ENCODE measurements around the gene FBP2. TPM values are rescaled to one million over a fixed set of nuclear protein-coding genes. Genes with fewer than 3 reads are reported as not detected.
"Not testable (repeated sequence)": the region's sequence is repeated elsewhere in the genome, so short reads cannot be mapped to it uniquely, and the experiment has no call there.

The FBP2 gene
- total RNA-seq, 1 donor: not detected

- H3K9me3 ChIP-seq (ENCODE audit: low read depth, low read length): no peaks in the 10 kb centered on the region
- no peak overlapping the region for H3K27ac ChIP-seq (ENCODE audit: low read depth, low read length)
- no peaks in the 10 kb centered on the region for H3K4me1 ChIP-seq (ENCODE audit: insufficient read depth, low read length)
- TF ChIP-seq, protein P1, sequence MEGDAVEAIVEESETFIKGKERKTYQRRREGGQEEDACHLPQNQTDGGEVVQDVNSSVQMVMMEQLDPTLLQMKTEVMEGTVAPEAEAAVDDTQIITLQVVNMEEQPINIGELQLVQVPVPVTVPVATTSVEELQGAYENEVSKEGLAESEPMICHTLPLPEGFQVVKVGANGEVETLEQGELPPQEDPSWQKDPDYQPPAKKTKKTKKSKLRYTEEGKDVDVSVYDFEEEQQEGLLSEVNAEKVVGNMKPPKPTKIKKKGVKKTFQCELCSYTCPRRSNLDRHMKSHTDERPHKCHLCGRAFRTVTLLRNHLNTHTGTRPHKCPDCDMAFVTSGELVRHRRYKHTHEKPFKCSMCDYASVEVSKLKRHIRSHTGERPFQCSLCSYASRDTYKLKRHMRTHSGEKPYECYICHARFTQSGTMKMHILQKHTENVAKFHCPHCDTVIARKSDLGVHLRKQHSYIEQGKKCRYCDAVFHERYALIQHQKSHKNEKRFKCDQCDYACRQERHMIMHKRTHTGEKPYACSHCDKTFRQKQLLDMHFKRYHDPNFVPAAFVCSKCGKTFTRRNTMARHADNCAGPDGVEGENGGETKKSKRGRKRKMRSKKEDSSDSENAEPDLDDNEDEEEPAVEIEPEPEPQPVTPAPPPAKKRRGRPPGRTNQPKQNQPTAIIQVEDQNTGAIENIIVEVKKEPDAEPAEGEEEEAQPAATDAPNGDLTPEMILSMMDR (IDR thresholded peaks at IDR 0.05; ENCODE audit: extremely low read depth, low read depth, low read length): no peak
- no peaks in the 10 kb centered on the region for H3K36me3 ChIP-seq (ENCODE audit: insufficient read depth, low read length)
- no peak overlapping the region for H3K4me3 ChIP-seq (ENCODE audit: insufficient read depth, low read length)
- no peak overlapping the region for H3K4me2 ChIP-seq (ENCODE audit: insufficient read depth, low read length)
- H2AFZ ChIP-seq (ENCODE audit: low read length): no peak overlapping the region
- DNase-seq (ENCODE audit: insufficient read length, low spot score, missing footprints): peak; percentile 50
- no peaks in the 10 kb centered on the region for H3K79me2 ChIP-seq (ENCODE audit: insufficient read depth, low read length)
- H3K27me3 ChIP-seq (ENCODE audit: insufficient read depth, low read length): peaks cover 3% of the 10 kb centered on the region
- no peaks in the 10 kb centered on the region for H4K20me1 ChIP-seq (ENCODE audit: insufficient read depth, low read length)
Observed at GRCh38 chr9:94553029-94553938, 40.3 kb downstream of the FBP2 start.

GRCh38 chr9:94545940-94546339 is 47.7 kb downstream of the FBP2 start:
- no peak overlapping the region for H3K4me2 ChIP-seq (ENCODE audit: insufficient read depth, low read length)
- no peaks in the 10 kb centered on the region for H3K9me3 ChIP-seq (ENCODE audit: low read depth, low read length)
- no peak overlapping the region for H3K4me3 ChIP-seq (ENCODE audit: insufficient read depth, low read length)
- no peak overlapping the region for H3K27ac ChIP-seq (ENCODE audit: low read depth, low read length)
- no peak for DNase-seq (ENCODE audit: insufficient read length, low spot score, missing footprints)
- H4K20me1 ChIP-seq (ENCODE audit: insufficient read depth, low read length): no peaks in the 10 kb centered on the region
- no peaks in the 10 kb centered on the region for H3K4me1 ChIP-seq (ENCODE audit: insufficient read depth, low read length)
- no peaks in the 10 kb centered on the region for H3K36me3 ChIP-seq (ENCODE audit: insufficient read depth, low read length)
- no peaks in the 10 kb centered on the region for H3K79me2 ChIP-seq (ENCODE audit: insufficient read depth, low read length)
- H2AFZ ChIP-seq (ENCODE audit: low read length): no peak overlapping the region
- H3K27me3 ChIP-seq (ENCODE audit: insufficient read depth, low read length): no peaks in the 10 kb centered on the region
- TF ChIP-seq, protein P1 (IDR thresholded peaks at IDR 0.05; ENCODE audit: extremely low read depth, low read depth, low read length): no peak

- not testable (repeated sequence) for H3K4me3 ChIP-seq (ENCODE audit: insufficient read depth, low read length); H3K4me2 ChIP-seq (ENCODE audit: insufficient read depth, low read length); H3K27me3 ChIP-seq (ENCODE audit: insufficient read depth, low read length); H4K20me1 ChIP-seq (ENCODE audit: insufficient read depth, low read length); H3K36me3 ChIP-seq (ENCODE audit: insufficient read depth, low read length); H3K27ac ChIP-seq (ENCODE audit: low read depth, low read length); DNase-seq (ENCODE audit: insufficient read length, low spot score, missing footprints); H3K9me3 ChIP-seq (ENCODE audit: low read depth, low read length); H3K4me1 ChIP-seq (ENCODE audit: insufficient read depth, low read length); H2AFZ ChIP-seq (ENCODE audit: low read length); H3K79me2 ChIP-seq (ENCODE audit: insufficient read depth, low read length)
Observed at GRCh38 chr9:94544335-94544734, 49.3 kb downstream of the FBP2 start.

DNA sequence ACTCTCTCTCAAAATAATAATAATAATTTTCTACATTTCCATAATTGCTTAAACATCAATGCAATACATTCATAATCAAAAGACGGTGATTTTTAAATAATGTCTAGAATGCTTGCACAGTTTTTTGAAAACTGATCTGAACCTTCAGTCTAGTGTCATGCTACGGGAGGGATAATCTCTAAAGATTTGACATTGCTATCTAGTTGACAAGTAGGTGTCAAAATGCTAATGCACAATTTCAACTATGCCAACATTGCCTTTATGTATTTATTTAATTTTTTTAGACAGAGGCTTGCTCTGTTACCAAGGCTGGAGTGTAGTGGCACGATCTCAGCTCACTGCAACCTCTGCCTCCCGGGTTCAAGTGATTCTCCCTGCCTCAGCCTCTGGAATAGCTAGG is 54.7 kb downstream of the FBP2 start:
- H3K4me3 ChIP-seq (ENCODE audit: insufficient read depth, low read length): no peak overlapping the region
- TF ChIP-seq, protein P1 (IDR thresholded peaks at IDR 0.05; ENCODE audit: extremely low read depth, low read depth, low read length): no peak
- H3K4me2 ChIP-seq (ENCODE audit: insufficient read depth, low read length): no peak overlapping the region
- H3K27ac ChIP-seq (ENCODE audit: low read depth, low read length): no peak overlapping the region
- no peaks in the 10 kb centered on the region for H3K27me3 ChIP-seq (ENCODE audit: insufficient read depth, low read length)
- H3K4me1 ChIP-seq (ENCODE audit: insufficient read depth, low read length): no peaks in the 10 kb centered on the region
- no peak overlapping the region for H2AFZ ChIP-seq (ENCODE audit: low read length)
- no peaks in the 10 kb centered on the region for H3K79me2 ChIP-seq (ENCODE audit: insufficient read depth, low read length)
- no peak for DNase-seq (ENCODE audit: insufficient read length, low spot score, missing footprints)
- H3K36me3 ChIP-seq (ENCODE audit: insufficient read depth, low read length): no peaks in the 10 kb centered on the region
- no peaks in the 10 kb centered on the region for H4K20me1 ChIP-seq (ENCODE audit: insufficient read depth, low read length)
- no peaks in the 10 kb centered on the region for H3K9me3 ChIP-seq (ENCODE audit: low read depth, low read length)

All from osteoblast (primary cell).